Loucy (cell line): ENCODE data around the gene USH1G.

Source experiments
- H2AFZ ChIP-seq: fragments of 200-600 bp; sonication (generic); 2 replicates; pipeline ENCODE4 v1.6.0; 2016; ENCODE audit warnings: antibody characterized with exemption, mild to moderate bottlenecking, low read length, moderate library complexity
- H3F3A ChIP-seq: fragments of 200-600 bp; 2 replicates; pipeline ENCODE4 v1.6.0; 2016; ENCODE audit warnings: antibody characterized with exemption, low read depth, mild to moderate bottlenecking
- H3K27me3 ChIP-seq: fragments of 200-600 bp; sonication (generic); 2 replicates; pipeline ENCODE4 v1.6.1; 2014; ENCODE audit warnings: low read length, mild to moderate bottlenecking; ENCODE audit not compliant: insufficient read depth, poor library complexity, severe bottlenecking
- H3K36me3 ChIP-seq: fragments of 200-600 bp; sonication (generic); 2 replicates; pipeline ENCODE4 v1.6.1; 2016; ENCODE audit warnings: low read length; ENCODE audit not compliant: insufficient read depth
- H3K4me1 ChIP-seq: fragments of 200-600 bp; sonication (generic); 2 replicates; pipeline ENCODE4 v1.5.1; 2014; ENCODE audit warnings: low read length, mild to moderate bottlenecking; ENCODE audit not compliant: insufficient read depth, poor library complexity, severe bottlenecking
- H3K4me2 ChIP-seq: fragments of 200-600 bp; sonication (generic); 2 replicates; pipeline ENCODE4 v1.6.0; 2014; ENCODE audit warnings: antibody characterized with exemption, low read length, low read depth, mild to moderate bottlenecking; ENCODE audit not compliant: poor library complexity, severe bottlenecking
- H3K4me3 ChIP-seq: fragments of 200-600 bp; sonication (generic); 2 replicates; pipeline ENCODE4 v1.5.1; 2014; ENCODE audit warnings: low read length, mild to moderate bottlenecking, mixed read lengths; ENCODE audit not compliant: poor library complexity, severe bottlenecking
- H3K79me2 ChIP-seq: fragments of 200-600 bp; sonication (generic); 2 replicates; pipeline ENCODE4 v1.6.1; 2014; ENCODE audit warnings: low read length; ENCODE audit not compliant: insufficient read depth
- H3K9ac ChIP-seq: fragments of 200-600 bp; sonication (generic); 2 replicates; pipeline ENCODE4 v1.6.0; 2014; ENCODE audit warnings: mild to moderate bottlenecking, low read depth, low read length, moderate library complexity; ENCODE audit not compliant: poor library complexity, severe bottlenecking
- H3K9me2 ChIP-seq: fragments of 200-600 bp; sonication (generic); replicated peaks from 2 replicates; pipeline ENCODE4 v1.6.1; 2016; ENCODE audit warnings: low read depth, low read length, mixed read lengths
- H3K9me3 ChIP-seq: fragments of 200-600 bp; sonication (generic); 2 replicates; pipeline ENCODE4 v1.6.1; 2014; ENCODE audit warnings: mild to moderate bottlenecking, antibody characterized with exemption, low read length, low read depth; ENCODE audit not compliant: insufficient read depth
- H4K20me1 ChIP-seq: fragments of 200-600 bp; sonication (generic); 2 replicates; pipeline ENCODE4 v1.6.0; 2014; ENCODE audit warnings: antibody characterized with exemption, low read length, mild to moderate bottlenecking; ENCODE audit not compliant: insufficient read depth, poor library complexity, severe bottlenecking
- CTCF ChIP-seq: fragments of 200-600 bp; sonication (generic); conservative IDR thresholded peaks from 2 replicates; pipeline ENCODE4 v1.5.1; 2014; ENCODE audit warnings: mild to moderate bottlenecking, antibody characterized with exemption, low read length
- EZH2phosphoT487 ChIP-seq: fragments of 200-600 bp; IDR thresholded peaks from 2 replicates; pipeline ENCODE4 v1.6.1; 2018; ENCODE audit warnings: antibody characterized with exemption, mild to moderate bottlenecking, moderate library complexity, borderline replicate concordance

The USH1G gene

GRCh38 chr17:74873874-74874614 lies 49.0 kb downstream of the USH1G start:
- Histone ChIP-seq H3K9me3 (no peaks in the 10 kb centered on the region), H3F3A (no peaks in the 10 kb centered on the region), H3K9ac (peak overlapping the region; percentile 86), H4K20me1 (no peaks in the 10 kb centered on the region), H3K27me3 (no peaks in the 10 kb centered on the region), H3K9me2 (no peaks in the 10 kb centered on the region), H2AFZ (peak overlapping the region; percentile 19; the same call in 1 of the 2 replicates), H3K4me1 (peaks cover 20% of the 10 kb centered on the region), H3K79me2 (peaks cover 9% of the 10 kb centered on the region; the same call in 1 of the 2 replicates), H3K4me2 (peak overlapping the region; percentile 85), H3K4me3 (peak overlapping the region; percentile 77), H3K36me3 (no peaks in the 10 kb centered on the region)
- no peak for TF ChIP-seq EZH2phosphoT487
- no peak for TF ChIP-seq CTCF

- peak overlapping the region; percentile 19; the same call in 1 of the 2 replicates for H2AFZ ChIP-seq
- no peaks in the 10 kb centered on the region for H4K20me1 ChIP-seq
- H3K4me1 ChIP-seq, result peaks cover 20% of the 10 kb centered on the region
- H3K4me2 ChIP-seq, result peak overlapping the region; percentile 85
- TF ChIP-seq CTCF (no peak), EZH2phosphoT487 (no peak)
- peak overlapping the region; percentile 99 for H3K9ac ChIP-seq
- no peaks in the 10 kb centered on the region for H3K9me2 ChIP-seq
- peaks cover 9% of the 10 kb centered on the region; the same call in 1 of the 2 replicates for H3K79me2 ChIP-seq
- H3K4me3 ChIP-seq, result peak overlapping the region; percentile 77
- H3K27me3 ChIP-seq, result no peaks in the 10 kb centered on the region
- H3K36me3 ChIP-seq, result no peaks in the 10 kb centered on the region
- H3K9me3 ChIP-seq, result no peaks in the 10 kb centered on the region
- H3F3A ChIP-seq, result no peaks in the 10 kb centered on the region
Measured at GRCh38 chr17:74873037-74873873, 49.8 kb downstream of the USH1G start.

GRCh38 chr17:74872313-74873036 lies 50.6 kb downstream of the USH1G start, which contains the start of gene FDXR:
Gene FDXR (minus strand): TSS chr17:74872994. CDS start chr17:74872944, 50 bp downstream.
- Histone ChIP-seq H3K4me3 (peak within 1 kb of the TSS; percentile 77), H3K79me2 (peaks cover 9% of the 10 kb centered on the region; the same call in 1 of the 2 replicates), H3K9ac (peak within 1 kb of the TSS; percentile 99), H3F3A (no peaks in the 10 kb centered on the region), H4K20me1 (no peaks in the 10 kb centered on the region), H2AFZ (peak within 1 kb of the TSS; percentile 74; the same call in 1 of the 2 replicates), H3K4me1 (peaks cover 20% of the 10 kb centered on the region), H3K9me3 (no peaks in the 10 kb centered on the region), H3K9me2 (no peaks in the 10 kb centered on the region), H3K36me3 (no peaks in the 10 kb centered on the region), H3K4me2 (peak within 1 kb of the TSS; percentile 91), H3K27me3 (no peaks in the 10 kb centered on the region)
- TF ChIP-seq CTCF (no peak), EZH2phosphoT487 (no peak)
